ENCODE data around the gene LAMC1. TPM values are rescaled to one million over a fixed set of nuclear protein-coding genes. Genes with fewer than 3 reads are reported as not detected.

The LAMC1 gene
- total RNA-seq, 2 donors from 2014 or later, result 39.3 to 141 TPM

- H3K4me1 ChIP-seq (replicated peaks), result no peaks in the 10 kb centered on the region
- TF ChIP-seq POLR2A (IDR thresholded peaks at IDR 0.05), result no peak
- intact Hi-C loops (cut with DNase I), result no loop called here
- WGBS, result 65% methylated on average over 1 of the region's 1 CpG
- no peak overlapping the region for H3K4me3 ChIP-seq
- no peak overlapping the region for H3K27ac ChIP-seq
- no peaks in the 10 kb centered on the region for H3K36me3 ChIP-seq
- DNase-seq (ENCODE audit: low spot score), result no peak
- H3K9me3 ChIP-seq, result no peaks in the 10 kb centered on the region
- no peaks in the 10 kb centered on the region for H3K27me3 ChIP-seq (replicated peaks; ENCODE audit: insufficient read depth)
These were observed 141.1 kb downstream of the LAMC1 start for GRCh38 chr1:183164340-183164739.

- WGBS, result 84% methylated on average over 4 of the region's 4 CpGs
- intact Hi-C loops (cut with DNase I), result no loop called here
- Histone ChIP-seq H3K27me3 (replicated peaks; ENCODE audit: insufficient read depth) (no peaks in the 10 kb centered on the region), H3K9me3 (no peaks in the 10 kb centered on the region), H3K36me3 (no peaks in the 10 kb centered on the region), H3K4me1 (replicated peaks) (no peaks in the 10 kb centered on the region), H3K27ac (no peak overlapping the region), H3K4me3 (no peak overlapping the region)
- DNase-seq (ENCODE audit: low spot score), result no peak
- no peak for TF ChIP-seq POLR2AphosphoS5 (IDR thresholded peaks at IDR 0.05)
- TF ChIP-seq CTCF (IDR thresholded peaks at IDR 0.05), result no peak
- no peak for TF ChIP-seq POLR2A (IDR thresholded peaks at IDR 0.05)
These were observed 141.7 kb downstream of the LAMC1 start for GRCh38 chr1:183164963-183165362.

- 96% methylated on average over 2 of the region's 2 CpGs for WGBS
- DNase-seq (ENCODE audit: low spot score), result no peak
- H3K27me3 ChIP-seq (replicated peaks; ENCODE audit: insufficient read depth), result no peaks in the 10 kb centered on the region
- TF ChIP-seq POLR2A (IDR thresholded peaks at IDR 0.05), result no peak
- no peak for TF ChIP-seq POLR2AphosphoS5 (IDR thresholded peaks at IDR 0.05)
- no peak for TF ChIP-seq CTCF (IDR thresholded peaks at IDR 0.05)
- H3K36me3 ChIP-seq, result no peaks in the 10 kb centered on the region
- no peaks in the 10 kb centered on the region for H3K9me3 ChIP-seq
- H3K4me3 ChIP-seq, result no peak overlapping the region
- no peaks in the 10 kb centered on the region for H3K4me1 ChIP-seq (replicated peaks)
- H3K27ac ChIP-seq, result no peak overlapping the region
- intact Hi-C loops (cut with DNase I), result no loop called here
These were observed 142.2 kb downstream of the LAMC1 start for GRCh38 chr1:183165456-183165855.

GRCh38 chr1:183166454-183166853 lies 143.2 kb downstream of the LAMC1 start:
- Histone ChIP-seq H3K27me3 (replicated peaks; ENCODE audit: insufficient read depth) (no peaks in the 10 kb centered on the region), H3K27ac (no peak overlapping the region), H3K9me3 (no peaks in the 10 kb centered on the region), H3K4me3 (no peak overlapping the region), H3K36me3 (no peaks in the 10 kb centered on the region), H3K4me1 (replicated peaks) (no peaks in the 10 kb centered on the region)
- DNase-seq (ENCODE audit: low spot score), result no peak
- WGBS, result 96% methylated on average over 2 of the region's 2 CpGs
- TF ChIP-seq CTCF (IDR thresholded peaks at IDR 0.05) (no peak), POLR2AphosphoS5 (IDR thresholded peaks at IDR 0.05) (no peak), POLR2A (IDR thresholded peaks at IDR 0.05) (no peak)
- intact Hi-C loops (cut with DNase I), result no loop called here

GRCh38 chr1:183167676-183168075 lies 144.5 kb downstream of the LAMC1 start:
- no peak for DNase-seq (ENCODE audit: low spot score)
- H3K4me1 ChIP-seq (replicated peaks), result no peaks in the 10 kb centered on the region
- intact Hi-C loops (cut with DNase I), result no loop called here
- no peak overlapping the region for H3K4me3 ChIP-seq
- no peaks in the 10 kb centered on the region for H3K36me3 ChIP-seq
- WGBS, result 68% methylated on average over 1 of the region's 1 CpG
- no peak overlapping the region for H3K27ac ChIP-seq
- no peak for TF ChIP-seq POLR2A (IDR thresholded peaks at IDR 0.05)
- TF ChIP-seq CTCF (IDR thresholded peaks at IDR 0.05), result no peak
- TF ChIP-seq POLR2AphosphoS5 (IDR thresholded peaks at IDR 0.05), result no peak
- no peaks in the 10 kb centered on the region for H3K27me3 ChIP-seq (replicated peaks; ENCODE audit: insufficient read depth)
- no peaks in the 10 kb centered on the region for H3K9me3 ChIP-seq
